Prostate gland (tissue), 2 donors: ENCODE measurements around the gene ENOX1.
"Not testable (repeated sequence)": the region's sequence is repeated elsewhere in the genome, so short reads cannot be mapped to it uniquely, and the experiment has no call there.

Experiments used
- POLR2A ChIP-seq: fragments of 450-650 bp; IDR thresholded peaks from one replicate; pipeline ENCODE4 v1.6.1; 2016; ENCODE audit warnings: antibody characterized with exemption, mild to moderate bottlenecking
- TF ChIP-seq, protein P1 (sequence below), 4 experiments: fragments of 200-600 bp in 2 of 4; fragments of 450-650 bp in 2 of 4; sonication (generic) in 2 of 4; IDR thresholded peaks; 1 replicate in 3 of 4; 2 replicates in 1 of 4; pipeline ENCODE4 v1.5.1; 2016 to 2019; ENCODE audit warnings: antibody characterized with exemption in 4 of 4, mild to moderate bottlenecking in 2 of 4, moderate library complexity in 2 of 4

DNA sequence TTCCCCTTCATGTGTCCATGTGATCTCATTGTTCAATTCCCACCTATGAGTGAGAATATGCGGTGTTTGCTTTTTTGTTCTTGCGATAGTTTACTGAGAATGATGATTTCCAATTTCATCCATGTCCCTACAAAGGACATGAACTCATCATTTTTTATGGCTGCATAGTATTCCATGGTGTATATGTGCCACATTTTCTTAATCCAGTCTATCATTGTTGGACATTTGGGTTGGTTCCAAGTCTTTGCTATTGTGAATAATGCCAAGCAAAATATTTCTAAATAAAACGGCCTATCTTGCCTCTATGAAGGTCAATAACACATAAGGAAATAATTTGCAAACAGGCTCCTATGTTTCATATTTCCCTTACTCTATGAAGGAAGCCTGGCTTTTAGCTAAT lies 435.2 kb downstream of the ENOX1 start:
- TF ChIP-seq, protein P1, sequence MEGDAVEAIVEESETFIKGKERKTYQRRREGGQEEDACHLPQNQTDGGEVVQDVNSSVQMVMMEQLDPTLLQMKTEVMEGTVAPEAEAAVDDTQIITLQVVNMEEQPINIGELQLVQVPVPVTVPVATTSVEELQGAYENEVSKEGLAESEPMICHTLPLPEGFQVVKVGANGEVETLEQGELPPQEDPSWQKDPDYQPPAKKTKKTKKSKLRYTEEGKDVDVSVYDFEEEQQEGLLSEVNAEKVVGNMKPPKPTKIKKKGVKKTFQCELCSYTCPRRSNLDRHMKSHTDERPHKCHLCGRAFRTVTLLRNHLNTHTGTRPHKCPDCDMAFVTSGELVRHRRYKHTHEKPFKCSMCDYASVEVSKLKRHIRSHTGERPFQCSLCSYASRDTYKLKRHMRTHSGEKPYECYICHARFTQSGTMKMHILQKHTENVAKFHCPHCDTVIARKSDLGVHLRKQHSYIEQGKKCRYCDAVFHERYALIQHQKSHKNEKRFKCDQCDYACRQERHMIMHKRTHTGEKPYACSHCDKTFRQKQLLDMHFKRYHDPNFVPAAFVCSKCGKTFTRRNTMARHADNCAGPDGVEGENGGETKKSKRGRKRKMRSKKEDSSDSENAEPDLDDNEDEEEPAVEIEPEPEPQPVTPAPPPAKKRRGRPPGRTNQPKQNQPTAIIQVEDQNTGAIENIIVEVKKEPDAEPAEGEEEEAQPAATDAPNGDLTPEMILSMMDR (IDR thresholded peaks at IDR 0.05): not testable (repeated sequence)
- not testable (repeated sequence) for TF ChIP-seq POLR2A
